ENCODE results near the gene SGCD. TPM values are rescaled to one million over a fixed set of nuclear protein-coding genes. Genes with fewer than 3 reads are reported as not detected.

The SGCD gene
- total RNA-seq, 1 donor, result 11.7 TPM

DNA sequence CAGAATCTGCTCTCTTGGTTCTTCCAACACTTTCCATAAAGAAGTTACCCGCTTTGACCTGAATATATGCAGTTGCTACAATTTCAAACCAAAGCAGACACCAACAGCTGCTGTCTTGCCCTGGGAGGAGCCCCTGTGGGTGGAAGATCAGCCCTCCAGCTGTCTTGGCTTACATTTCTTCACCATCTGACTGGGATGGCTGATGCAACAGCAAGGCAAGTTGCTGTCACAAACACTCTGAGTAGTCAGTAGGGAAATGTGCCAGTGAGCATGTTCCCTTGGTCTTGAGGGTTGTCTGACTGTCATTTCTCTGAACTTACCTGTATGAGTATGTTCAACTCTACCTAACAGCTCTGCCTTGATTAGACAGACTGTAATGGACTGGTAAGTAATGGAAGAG is 152.9 kb downstream of the SGCD start:
- DNase-seq (ENCODE audit: low read depth), result peak; percentile 71
- TF ChIP-seq, protein P1, sequence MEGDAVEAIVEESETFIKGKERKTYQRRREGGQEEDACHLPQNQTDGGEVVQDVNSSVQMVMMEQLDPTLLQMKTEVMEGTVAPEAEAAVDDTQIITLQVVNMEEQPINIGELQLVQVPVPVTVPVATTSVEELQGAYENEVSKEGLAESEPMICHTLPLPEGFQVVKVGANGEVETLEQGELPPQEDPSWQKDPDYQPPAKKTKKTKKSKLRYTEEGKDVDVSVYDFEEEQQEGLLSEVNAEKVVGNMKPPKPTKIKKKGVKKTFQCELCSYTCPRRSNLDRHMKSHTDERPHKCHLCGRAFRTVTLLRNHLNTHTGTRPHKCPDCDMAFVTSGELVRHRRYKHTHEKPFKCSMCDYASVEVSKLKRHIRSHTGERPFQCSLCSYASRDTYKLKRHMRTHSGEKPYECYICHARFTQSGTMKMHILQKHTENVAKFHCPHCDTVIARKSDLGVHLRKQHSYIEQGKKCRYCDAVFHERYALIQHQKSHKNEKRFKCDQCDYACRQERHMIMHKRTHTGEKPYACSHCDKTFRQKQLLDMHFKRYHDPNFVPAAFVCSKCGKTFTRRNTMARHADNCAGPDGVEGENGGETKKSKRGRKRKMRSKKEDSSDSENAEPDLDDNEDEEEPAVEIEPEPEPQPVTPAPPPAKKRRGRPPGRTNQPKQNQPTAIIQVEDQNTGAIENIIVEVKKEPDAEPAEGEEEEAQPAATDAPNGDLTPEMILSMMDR (IDR thresholded peaks at IDR 0.05; ENCODE audit: insufficient read depth, low read length), result no peak
- no peak overlapping the region for H3K4me3 ChIP-seq (ENCODE audit: low read depth, low read length)

DNA sequence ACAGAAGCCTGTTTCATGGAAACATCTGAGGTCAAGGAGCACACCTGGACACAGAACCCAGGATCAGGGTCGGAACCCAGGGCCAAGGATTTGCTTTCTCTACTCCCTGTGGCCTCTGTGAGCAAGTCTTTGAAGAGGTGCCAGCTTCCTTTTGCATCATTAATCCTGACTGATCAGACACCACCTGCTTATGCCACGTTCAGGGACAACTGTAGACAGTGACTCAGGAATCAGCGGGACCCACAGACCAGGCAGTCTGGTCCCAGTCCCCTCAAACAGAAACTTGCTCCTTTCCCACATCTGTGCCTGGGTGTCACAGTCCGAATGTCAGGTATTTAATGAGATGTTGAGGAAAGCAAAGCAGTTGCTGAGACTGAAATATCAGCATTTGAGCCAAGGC is 154.8 kb downstream of the SGCD start:
- no peak for DNase-seq (ENCODE audit: low read depth)
- H3K4me3 ChIP-seq (ENCODE audit: low read depth, low read length), result no peak overlapping the region
- TF ChIP-seq, protein P1 (IDR thresholded peaks at IDR 0.05; ENCODE audit: insufficient read depth, low read length), result no peak

DNA sequence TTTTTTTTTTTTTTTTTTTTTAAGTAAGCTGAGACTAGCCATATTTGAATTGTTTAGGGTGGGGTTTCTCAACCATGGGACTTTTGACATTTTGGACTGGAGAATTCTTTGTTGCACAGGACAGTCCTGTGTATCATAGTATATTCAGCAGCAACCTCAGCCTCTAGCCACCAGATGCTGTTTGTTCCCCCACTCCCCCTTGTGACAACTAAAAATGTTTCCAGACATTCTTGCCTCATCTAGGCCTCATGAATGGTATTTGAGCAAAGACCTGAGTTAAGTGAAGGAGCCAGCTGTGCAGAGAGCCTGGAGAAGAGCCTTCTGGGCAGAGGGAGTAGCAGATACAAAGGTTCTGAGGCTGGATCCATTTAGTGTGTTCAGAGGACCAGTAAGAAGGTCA is 155.9 kb downstream of the SGCD start:
- no peak for DNase-seq (ENCODE audit: low read depth)
- H3K4me3 ChIP-seq (ENCODE audit: low read depth, low read length), result no peak overlapping the region
- TF ChIP-seq, protein P1 (IDR thresholded peaks at IDR 0.05; ENCODE audit: insufficient read depth, low read length), result no peak

DNA sequence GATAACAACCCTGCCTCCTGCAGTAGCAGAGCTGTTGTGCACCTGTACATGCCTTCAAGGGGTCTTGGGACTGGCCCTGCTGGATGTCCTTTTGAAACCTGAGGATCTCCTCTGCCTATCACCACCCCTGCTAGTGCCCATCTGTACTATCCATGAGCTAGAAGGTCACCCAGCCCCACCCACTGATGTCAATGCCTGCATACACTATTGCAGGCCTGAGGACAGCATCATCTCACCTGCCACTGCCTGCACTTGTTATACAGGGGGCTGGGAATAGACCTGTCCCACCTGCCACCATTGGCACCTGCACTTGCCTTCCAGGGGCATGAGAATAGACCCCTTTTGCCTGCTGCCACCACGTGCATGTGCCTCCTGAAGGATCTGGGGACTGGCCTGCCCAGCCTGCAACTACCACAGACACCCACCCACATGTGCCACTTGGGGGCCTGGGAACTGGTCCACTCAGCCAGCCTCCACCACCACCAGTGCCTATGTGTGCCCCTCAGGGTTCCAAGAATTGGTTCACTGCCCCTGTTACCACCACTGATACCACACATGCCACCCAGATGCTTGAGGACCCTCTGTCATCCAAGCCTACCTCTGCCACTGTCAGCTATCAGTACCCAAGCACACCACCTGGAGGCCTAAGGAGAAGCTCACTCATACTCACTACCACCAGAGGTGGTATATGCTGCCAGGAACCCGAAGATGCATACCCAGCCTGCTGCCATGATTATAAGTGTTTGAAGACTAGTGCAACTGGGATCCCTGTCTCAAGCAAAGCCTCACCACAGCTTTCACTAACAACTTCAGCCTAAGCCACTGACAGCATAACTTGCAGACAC is 159.7 kb downstream of the SGCD start:
- H3K4me3 ChIP-seq (ENCODE audit: low read depth, low read length), result no peak overlapping the region
- no peak for DNase-seq (ENCODE audit: low read depth)
- TF ChIP-seq, protein P1 (IDR thresholded peaks at IDR 0.05; ENCODE audit: insufficient read depth, low read length), result no peak

DNA sequence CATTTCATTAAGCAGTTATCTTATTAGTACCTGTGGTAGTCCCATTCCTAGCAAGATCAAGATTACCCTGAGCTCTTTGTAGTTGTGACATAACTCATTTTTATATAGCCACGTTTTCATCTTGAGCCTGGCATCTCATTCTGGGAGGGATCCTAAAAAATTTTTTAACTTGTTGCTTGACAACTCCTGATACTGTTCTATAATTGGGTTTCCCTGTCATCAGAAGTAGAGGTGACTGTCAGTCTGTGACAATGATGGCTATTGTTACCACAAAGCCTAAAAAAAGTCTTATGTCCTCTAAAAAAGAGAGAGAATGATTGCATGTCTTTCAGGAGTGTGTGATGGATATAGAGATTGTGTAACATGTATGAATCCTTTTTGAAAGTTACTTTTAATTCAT is 164.8 kb downstream of the SGCD start:
- H3K4me3 ChIP-seq (ENCODE audit: low read depth, low read length), result no peak overlapping the region
- TF ChIP-seq, protein P1 (IDR thresholded peaks at IDR 0.05; ENCODE audit: insufficient read depth, low read length), result no peak
- DNase-seq (ENCODE audit: low read depth), result no peak

DNA sequence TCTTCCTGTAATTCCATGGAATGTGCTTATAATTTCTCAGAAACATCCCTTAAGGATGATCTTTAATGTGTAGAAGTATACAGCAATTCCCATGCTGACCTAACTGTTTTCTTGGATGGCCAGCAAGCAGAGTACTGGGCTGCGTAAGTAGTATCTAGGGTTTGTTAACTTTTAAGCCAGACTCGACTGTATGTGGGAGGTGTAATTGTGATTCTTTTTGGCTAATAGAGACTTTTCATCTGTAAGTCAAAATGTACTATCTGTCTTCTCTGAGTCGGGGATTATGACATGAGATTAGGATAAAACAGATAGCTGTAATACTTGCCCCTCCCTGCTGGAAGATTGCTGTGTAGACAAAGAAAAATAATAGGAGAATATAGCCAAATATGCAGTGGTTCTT is 169.3 kb downstream of the SGCD start:
- no peak for DNase-seq (ENCODE audit: low read depth)
- no peak overlapping the region for H3K4me3 ChIP-seq (ENCODE audit: low read depth, low read length)
- TF ChIP-seq, protein P1 (IDR thresholded peaks at IDR 0.05; ENCODE audit: insufficient read depth, low read length), result no peak
